Measurements from ENCODE around the gene SLC6A16.

SLC6A16 gene

DNA sequence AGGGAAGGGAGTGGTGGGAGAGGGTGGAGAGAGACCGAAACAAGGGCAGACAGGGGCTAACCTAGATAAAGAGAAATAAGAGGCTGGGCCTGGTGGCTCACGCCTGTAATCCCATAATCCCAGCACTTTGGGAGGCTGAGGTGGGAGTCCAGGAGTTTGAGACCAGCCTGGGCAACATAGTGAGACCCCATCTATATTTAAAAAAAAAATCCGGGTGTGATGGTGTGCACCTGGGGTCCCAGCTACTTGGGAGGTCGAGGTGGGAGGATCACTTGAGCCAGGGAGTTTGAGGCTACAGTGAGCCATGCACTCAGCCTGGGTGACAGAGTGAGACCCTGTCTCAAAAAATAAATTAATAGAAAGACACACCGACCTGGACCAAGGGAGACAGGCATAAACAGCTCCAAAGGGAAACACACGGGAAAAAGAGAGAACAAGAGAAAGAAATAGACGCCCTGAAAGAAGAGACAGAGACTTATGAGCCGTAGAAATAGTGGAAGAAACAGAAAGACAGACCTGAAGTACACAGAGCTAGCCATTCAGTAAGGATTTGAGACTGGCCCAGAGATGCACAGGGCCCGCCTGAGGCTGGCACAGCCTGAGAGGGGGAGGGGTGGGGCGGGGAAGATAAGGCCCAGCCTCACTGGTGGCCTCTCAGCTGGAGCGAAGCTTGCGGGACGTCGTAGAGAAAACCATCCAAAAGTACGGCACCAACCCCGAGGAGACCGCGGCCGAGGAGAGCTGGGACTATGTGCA lies 12.5 kb upstream of the SLC6A16 start:
- H3K79me1 ChIP-seq (replicated peaks; ENCODE audit: low read length, poor library complexity, severe bottlenecking): peaks cover 28% of the 10 kb centered on the region
- 74% methylated on average over 18 of the region's 19 CpGs for WGBS
- no peak overlapping the region for H3K9ac ChIP-seq (ENCODE audit: low read length)

DNA sequence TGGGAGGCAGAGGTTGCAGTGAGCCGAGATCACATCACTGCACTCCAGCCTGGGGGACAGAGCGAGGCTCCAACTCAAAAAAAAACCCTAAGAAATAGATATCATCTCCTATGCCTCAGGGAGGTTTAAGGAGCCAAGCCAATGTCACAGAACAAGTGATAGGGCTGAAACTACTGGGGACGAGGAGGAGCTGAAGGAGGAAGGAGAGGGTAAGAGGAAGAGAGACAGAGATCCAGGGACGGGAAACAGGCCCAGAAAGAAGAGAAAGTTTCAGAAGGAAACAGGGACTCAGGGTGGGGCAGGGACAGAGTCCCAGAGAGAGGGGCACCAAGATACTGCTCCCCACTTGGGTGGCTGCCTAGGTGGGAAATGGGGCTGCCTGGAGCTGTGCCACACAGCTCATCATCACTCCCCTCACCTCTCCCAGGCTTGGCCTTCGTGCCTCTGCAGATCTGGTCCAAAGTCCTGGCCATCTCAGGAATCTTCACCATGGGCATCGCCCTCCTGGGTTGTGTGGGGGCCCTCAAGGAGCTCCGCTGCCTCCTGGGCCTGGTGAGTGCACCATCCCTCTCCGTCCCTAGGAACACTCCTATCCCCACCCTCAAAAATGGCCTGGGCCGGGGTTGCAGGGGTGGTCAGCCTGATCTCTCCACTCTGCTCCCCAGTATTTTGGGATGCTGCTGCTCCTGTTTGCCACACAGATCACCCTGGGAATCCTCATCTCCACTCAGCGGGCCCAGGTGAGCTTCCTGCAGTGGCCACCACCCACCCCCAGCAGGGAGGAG lies 11.7 kb upstream of the SLC6A16 start:
- Histone ChIP-seq H3K36me3 (ENCODE audit: control insufficient read depth in 1 of 2, insufficient read depth in 2 of 2, low read depth in 1 of 2, low read length in 2 of 2) (peaks cover 10 to 66% of the 10 kb centered on the region in 2 experiments), H2BK15ac (ENCODE audit: low read depth, poor library complexity, severe bottlenecking) (no peak overlapping the region), H3K27ac (ENCODE audit: low read length, poor library complexity, severe bottlenecking) (no peak overlapping the region), H3K23ac (ENCODE audit: low read length in 2 of 2) (no peak overlapping the region), H3K4me2 (ENCODE audit: low read length, poor library complexity, severe bottlenecking) (no peak overlapping the region), H4K8ac (ENCODE audit: low read length) (no peak overlapping the region), H3K27me3 (ENCODE audit: control insufficient read depth in 1 of 2, insufficient read depth in 1 of 2, low read length in 2 of 2) (peaks cover 0 to 13% of the 10 kb centered on the region in 2 experiments), H3K9ac (ENCODE audit: low read length) (no peak overlapping the region), H2BK120ac (ENCODE audit: low read depth, low read length) (no peak overlapping the region), H2AFZ (ENCODE audit: low read depth, low read length) (no peak overlapping the region), H3K9me3 (ENCODE audit: control insufficient read depth, low read length) (no peaks in the 10 kb centered on the region), H2BK12ac (ENCODE audit: low read length in 2 of 2) (no peak overlapping the region), H3K14ac (ENCODE audit: low read length in 2 of 2) (no peak overlapping the region), H3K4me1 (ENCODE audit: control insufficient read depth, insufficient read depth, low read depth, low read length) (peaks cover 12% of the 10 kb centered on the region), H2AK5ac (ENCODE audit: low read length, severe bottlenecking) (no peak overlapping the region), H3K79me1 (replicated peaks; ENCODE audit: low read length, poor library complexity, severe bottlenecking) (peaks cover 26% of the 10 kb centered on the region), H2BK5ac (ENCODE audit: low read depth, low read length, poor library complexity, severe bottlenecking) (no peak overlapping the region), H3K4me3 (ENCODE audit: insufficient read depth in 1 of 2, low read depth in 1 of 2, low read length in 2 of 2) (no peak overlapping the region), H3K18ac (ENCODE audit: low read depth in 1 of 2, low read length in 2 of 2) (no peak overlapping the region), H3K4ac (ENCODE audit: low read depth in 1 of 2, low read length in 2 of 2) (no peak overlapping the region), H4K91ac (ENCODE audit: low read length) (no peak overlapping the region)
- WGBS: 95% methylated on average over 9 of the region's 10 CpGs
- DNase-seq: no peak

More for the DNA sequence above, 12.5 kb upstream of the SLC6A16 start:
- Histone ChIP-seq H3K18ac (ENCODE audit: low read depth in 1 of 2, low read length in 2 of 2) (no peak overlapping the region), H2BK12ac (ENCODE audit: low read length in 2 of 2) (no peak overlapping the region), H3K23ac (ENCODE audit: low read length in 2 of 2) (no peak overlapping the region), H4K8ac (ENCODE audit: low read length) (peak overlapping the region; percentile 12), H2BK5ac (ENCODE audit: low read depth, low read length, poor library complexity, severe bottlenecking) (no peak overlapping the region), H3K9me3 (ENCODE audit: control insufficient read depth, low read length) (no peaks in the 10 kb centered on the region), H3K4me1 (ENCODE audit: control insufficient read depth, insufficient read depth, low read depth, low read length) (peaks cover 9% of the 10 kb centered on the region), H2AFZ (ENCODE audit: low read depth, low read length) (no peak overlapping the region), H3K27me3 (ENCODE audit: control insufficient read depth in 1 of 2, insufficient read depth in 1 of 2, low read length in 2 of 2) (peaks cover 0 to 13% of the 10 kb centered on the region in 2 experiments), H2BK120ac (ENCODE audit: low read depth, low read length) (no peak overlapping the region), H3K4me3 (ENCODE audit: insufficient read depth in 1 of 2, low read depth in 1 of 2, low read length in 2 of 2) (no peak overlapping the region), H2BK15ac (ENCODE audit: low read depth, poor library complexity, severe bottlenecking) (no peak overlapping the region), H3K36me3 (ENCODE audit: control insufficient read depth in 1 of 2, insufficient read depth in 2 of 2, low read depth in 1 of 2, low read length in 2 of 2) (peaks cover 11 to 73% of the 10 kb centered on the region in 2 experiments), H3K14ac (ENCODE audit: low read length in 2 of 2) (no peak overlapping the region), H2AK5ac (ENCODE audit: low read length, severe bottlenecking) (no peak overlapping the region), H3K4ac (ENCODE audit: low read depth in 1 of 2, low read length in 2 of 2) (no peak overlapping the region), H4K91ac (ENCODE audit: low read length) (no peak overlapping the region), H3K27ac (ENCODE audit: low read length, poor library complexity, severe bottlenecking) (no peak overlapping the region), H3K4me2 (ENCODE audit: low read length, poor library complexity, severe bottlenecking) (no peak overlapping the region)
- DNase-seq: no peak

DNA sequence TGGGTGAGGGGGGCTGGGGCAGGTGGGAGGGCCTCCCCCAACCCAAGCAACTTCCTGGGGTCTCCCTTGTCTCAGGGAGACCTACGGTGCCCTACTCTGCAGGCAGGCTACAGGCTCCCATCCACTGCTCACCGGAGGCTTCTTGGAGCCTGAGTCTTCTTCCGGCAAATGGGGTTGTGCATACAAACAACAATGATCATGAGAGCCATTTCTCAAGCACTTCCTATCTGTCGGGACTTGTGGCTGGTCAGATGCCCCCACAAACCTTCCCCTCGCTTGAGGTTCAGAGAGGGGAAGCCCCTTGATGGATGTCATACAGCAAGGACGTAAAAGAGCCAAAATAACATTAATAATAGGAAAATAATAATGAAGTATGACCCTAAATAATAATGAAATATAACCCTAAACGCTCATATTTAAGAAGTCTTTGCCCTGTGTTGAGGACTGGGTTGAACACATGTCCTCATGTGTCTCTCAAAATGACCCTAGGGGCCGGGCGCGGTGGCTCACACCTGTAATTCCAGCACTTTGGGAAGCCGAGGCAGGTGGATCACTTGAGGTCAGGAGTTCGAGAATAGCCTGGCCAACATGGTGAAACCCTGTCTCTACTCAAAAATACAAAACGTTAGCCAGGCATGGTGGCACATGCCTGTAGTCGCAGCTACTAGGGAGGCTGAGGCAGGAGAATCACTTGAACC lies 10.9 kb upstream of the SLC6A16 start:
- no peak overlapping the region for H4K91ac ChIP-seq (ENCODE audit: low read length)
- no peak overlapping the region for H3K9ac ChIP-seq (ENCODE audit: low read length)
- no peak overlapping the region for H2BK5ac ChIP-seq (ENCODE audit: low read depth, low read length, poor library complexity, severe bottlenecking)
- no peak overlapping the region for H3K4me3 ChIP-seq (ENCODE audit: insufficient read depth in 1 of 2, low read depth in 1 of 2, low read length in 2 of 2)
- no peaks in the 10 kb centered on the region for H3K9me3 ChIP-seq (ENCODE audit: control insufficient read depth, low read length)
- H4K8ac ChIP-seq (ENCODE audit: low read length): no peak overlapping the region
- no peak overlapping the region for H2AFZ ChIP-seq (ENCODE audit: low read depth, low read length)
- H3K27ac ChIP-seq (ENCODE audit: low read length, poor library complexity, severe bottlenecking): no peak overlapping the region
- no peak overlapping the region for H2AK5ac ChIP-seq (ENCODE audit: low read length, severe bottlenecking)
- peaks cover 2 to 58% of the 10 kb centered on the region in 2 experiments for H3K36me3 ChIP-seq (ENCODE audit: control insufficient read depth in 1 of 2, insufficient read depth in 2 of 2, low read depth in 1 of 2, low read length in 2 of 2)
- no peak overlapping the region for H2BK120ac ChIP-seq (ENCODE audit: low read depth, low read length)
- no peak overlapping the region for H2BK15ac ChIP-seq (ENCODE audit: low read depth, poor library complexity, severe bottlenecking)
- H3K14ac ChIP-seq (ENCODE audit: low read length in 2 of 2): no peak overlapping the region
- H3K18ac ChIP-seq (ENCODE audit: low read depth in 1 of 2, low read length in 2 of 2): no peak overlapping the region
- 88% methylated on average over 13 of the region's 14 CpGs for WGBS
- H3K23ac ChIP-seq (ENCODE audit: low read length in 2 of 2): no peak overlapping the region
- peaks cover 0 to 13% of the 10 kb centered on the region in 2 experiments for H3K27me3 ChIP-seq (ENCODE audit: control insufficient read depth in 1 of 2, insufficient read depth in 1 of 2, low read length in 2 of 2)
- no peak overlapping the region for H2BK12ac ChIP-seq (ENCODE audit: low read length in 2 of 2)
- no peak overlapping the region for H3K4me2 ChIP-seq (ENCODE audit: low read length, poor library complexity, severe bottlenecking)
- no peak overlapping the region for H3K4ac ChIP-seq (ENCODE audit: low read depth in 1 of 2, low read length in 2 of 2)
- H3K79me1 ChIP-seq (replicated peaks; ENCODE audit: low read length, poor library complexity, severe bottlenecking): peaks cover 19% of the 10 kb centered on the region
- DNase-seq: no peak
- H3K4me1 ChIP-seq (ENCODE audit: control insufficient read depth, insufficient read depth, low read depth, low read length): peaks cover 13% of the 10 kb centered on the region
